GM19468 (cell line): ENCODE measurements around the gene ZBTB20.

Experiments used
- ATAC-seq: cut with Tn5 transposase; IDR thresholded peaks from one replicate; pipeline ENCODE4 v1.9.1; 2021; ENCODE audit warnings: mild to moderate bottlenecking, moderate library complexity, moderate number of reproducible peaks; ENCODE audit not compliant: unreplicated experiment; ENCODE audit errors: extremely low read depth

ZBTB20 gene

DNA sequence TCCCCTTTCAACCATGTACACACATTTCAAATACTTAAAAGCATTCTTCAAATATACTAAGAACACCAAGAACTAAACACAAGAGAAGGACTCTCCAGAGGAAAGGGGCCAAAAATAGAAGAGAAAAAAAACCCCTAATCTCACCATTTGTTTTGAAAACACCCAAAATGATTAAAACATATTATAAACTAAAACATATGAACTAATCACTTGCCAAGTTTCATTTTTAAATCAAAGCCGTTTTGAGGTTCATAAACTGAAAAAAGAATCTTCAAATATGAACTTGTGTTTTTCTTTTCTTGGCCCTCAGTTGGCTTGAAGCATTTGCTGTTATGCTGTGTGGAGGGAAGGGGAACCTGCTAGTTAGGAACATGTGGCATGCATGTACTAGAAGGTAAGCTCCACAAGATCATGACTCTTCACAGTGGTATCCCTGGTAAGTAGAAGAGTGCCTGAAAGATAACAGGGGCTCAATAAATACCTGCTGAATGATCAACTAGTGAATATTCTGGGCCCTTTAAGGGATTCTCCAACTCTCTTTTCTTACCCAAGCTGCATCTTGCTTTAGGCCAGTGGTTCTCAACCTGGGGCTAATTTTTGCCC lies 628.8 kb downstream of the ZBTB20 start:
- ATAC-seq: no peak

DNA sequence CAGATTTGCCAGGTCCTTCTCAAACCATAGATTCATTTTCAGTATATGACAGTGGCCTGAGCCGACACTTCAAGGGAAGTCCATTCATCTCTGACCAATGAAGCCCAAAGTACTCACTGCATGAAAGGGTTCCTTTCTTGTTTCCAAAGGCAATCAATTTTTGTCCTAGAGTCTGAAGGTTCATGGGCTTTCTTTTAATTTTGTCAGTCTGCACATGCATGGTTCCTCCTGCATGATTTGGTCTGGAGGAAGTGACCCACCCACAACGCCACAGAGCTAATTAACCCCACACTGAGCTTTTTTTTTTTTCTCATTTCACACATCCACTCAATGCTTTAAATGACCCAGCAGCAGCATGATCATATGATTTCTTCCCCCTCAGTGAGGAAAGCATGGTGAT lies 636.9 kb downstream of the ZBTB20 start:
- ATAC-seq: no peak

DNA sequence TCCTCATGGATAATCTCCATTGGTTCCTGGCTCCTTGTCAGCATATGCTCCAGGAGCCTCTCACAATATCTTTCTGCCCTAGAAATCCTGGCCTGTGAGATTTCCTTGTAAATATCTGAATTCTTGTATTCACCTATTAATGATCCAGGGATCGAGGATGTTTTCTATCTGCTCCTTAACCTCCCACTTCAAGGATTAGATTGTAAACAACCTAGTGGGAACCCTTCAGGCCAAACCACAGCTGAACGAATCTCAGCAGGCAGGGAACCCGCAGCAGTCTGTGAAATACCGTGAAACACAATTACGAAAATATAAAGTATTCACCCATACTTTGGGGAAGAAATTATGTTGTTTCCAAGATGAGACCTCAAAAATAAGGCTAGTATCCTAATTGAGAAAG lies 637.3 kb downstream of the ZBTB20 start:
- ATAC-seq: no peak

DNA sequence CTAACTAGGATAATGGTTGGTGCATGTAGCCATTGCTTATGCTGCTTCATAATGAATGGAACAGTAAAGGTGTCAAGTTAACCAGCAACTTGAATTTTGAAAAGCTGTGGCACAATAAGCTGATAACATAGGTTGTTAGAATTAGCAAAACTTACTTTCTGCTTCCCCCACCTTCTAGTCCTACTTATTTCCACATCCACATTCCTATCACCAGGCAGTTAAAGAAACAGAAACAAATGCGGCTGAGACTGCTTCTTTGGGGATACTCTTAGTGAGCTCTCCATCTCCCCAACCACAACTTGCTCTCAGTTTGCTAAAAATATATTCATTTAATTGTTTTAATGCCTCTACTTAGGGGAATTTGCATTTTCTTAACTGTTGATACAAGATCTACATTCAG lies 638.1 kb downstream of the ZBTB20 start:
- no peak for ATAC-seq

DNA sequence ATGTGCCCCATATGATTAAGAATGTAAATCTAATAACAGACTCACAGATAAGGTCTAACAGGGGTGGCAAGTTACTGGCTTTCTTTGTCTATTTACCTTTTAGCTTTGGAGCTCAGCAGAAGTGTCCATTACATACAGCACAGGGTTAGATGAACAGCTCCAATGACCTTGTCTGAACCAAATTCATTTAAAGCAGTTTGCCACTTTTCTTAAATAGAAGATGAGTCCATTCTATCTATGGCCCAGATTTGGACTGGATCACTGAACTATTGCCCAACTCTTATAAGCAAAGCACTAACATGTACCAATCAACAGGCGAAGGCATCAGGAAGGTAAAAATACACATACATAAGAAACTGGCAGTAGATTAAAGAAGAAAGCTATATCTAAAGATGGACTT lies 638.9 kb downstream of the ZBTB20 start:
- ATAC-seq: no peak

DNA sequence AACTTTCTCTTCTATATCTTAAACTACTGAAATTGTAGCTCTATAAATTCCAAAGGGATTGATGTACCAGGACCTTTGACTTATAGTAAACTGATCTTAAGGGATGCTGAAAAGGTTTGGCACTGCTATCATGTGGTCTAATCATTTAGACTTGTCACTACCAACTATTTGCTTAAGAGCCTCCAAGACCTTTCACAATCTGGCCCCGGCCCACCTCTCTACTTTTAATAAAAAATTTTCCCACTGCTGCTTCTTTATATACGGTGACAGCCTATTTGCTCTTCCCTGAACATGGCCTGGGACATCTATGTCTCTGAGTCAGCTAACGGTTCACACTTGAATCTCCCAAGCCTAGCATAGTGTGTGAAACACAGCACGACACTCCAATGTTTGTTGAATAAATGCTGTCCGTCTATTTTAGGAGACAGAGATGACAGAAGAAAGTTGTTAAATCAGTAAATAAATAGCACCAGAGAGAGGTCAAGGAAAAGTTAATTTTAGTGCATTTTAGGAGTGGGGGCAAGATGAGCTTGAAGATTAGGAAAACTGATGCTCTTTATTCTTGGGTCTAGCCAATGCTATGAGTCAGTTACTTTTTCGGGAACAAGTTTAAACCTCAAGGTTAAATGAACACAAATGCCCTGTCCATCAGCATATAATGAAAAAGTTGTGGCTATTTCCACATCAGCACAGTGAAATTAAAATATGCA lies 640.3 kb downstream of the ZBTB20 start:
- ATAC-seq: no peak

DNA sequence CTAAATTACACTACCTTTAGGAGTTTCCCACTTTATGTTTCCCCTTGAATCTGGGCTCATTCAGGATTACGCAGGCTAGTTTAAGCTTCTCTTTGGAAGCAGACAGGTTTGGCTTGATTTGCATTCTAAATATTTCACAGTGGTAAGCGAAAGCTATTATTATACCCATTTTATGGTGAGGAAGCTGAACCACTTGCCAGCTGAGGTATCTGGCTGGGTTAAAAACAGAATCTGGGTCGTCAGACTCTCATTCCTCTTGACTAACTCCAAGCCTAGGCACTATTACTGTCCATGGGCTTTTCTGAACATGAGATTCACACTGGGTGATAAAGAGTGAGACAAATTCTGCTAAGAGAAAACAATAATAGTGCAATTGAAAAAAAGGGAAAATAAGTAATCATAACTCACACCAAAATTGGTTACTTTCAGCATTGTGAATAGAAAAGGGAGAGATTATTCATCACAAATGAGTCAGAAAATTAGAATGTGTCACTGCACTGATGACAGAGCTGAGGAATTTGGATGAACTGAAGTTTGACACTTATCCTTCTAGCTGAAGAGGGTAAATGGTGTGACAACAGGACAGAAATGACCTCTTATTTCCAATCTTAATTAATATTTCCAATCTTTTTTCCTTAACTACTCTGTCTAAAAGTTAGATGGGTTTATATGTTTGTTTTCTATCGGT lies 642.0 kb downstream of the ZBTB20 start:
- ATAC-seq: no peak

DNA sequence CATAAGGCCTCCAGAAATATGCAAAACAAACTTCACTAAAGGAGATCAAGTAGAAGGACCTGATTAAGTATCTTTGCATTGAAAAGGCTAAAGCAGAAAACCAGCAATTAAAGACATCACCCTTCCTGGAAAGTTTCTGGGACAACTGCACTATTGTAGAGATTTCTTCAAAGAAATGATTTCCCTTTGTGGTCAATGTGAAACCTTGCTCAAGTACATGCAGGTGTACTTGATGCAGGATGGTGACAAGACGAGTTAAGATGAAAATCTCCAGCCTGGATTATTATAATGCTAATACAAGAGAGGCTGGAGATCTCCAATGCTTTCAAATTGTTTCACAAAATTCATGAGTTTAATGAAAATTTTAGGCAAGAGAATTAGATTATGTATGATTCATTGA lies 644.9 kb downstream of the ZBTB20 start:
- no peak for ATAC-seq

DNA sequence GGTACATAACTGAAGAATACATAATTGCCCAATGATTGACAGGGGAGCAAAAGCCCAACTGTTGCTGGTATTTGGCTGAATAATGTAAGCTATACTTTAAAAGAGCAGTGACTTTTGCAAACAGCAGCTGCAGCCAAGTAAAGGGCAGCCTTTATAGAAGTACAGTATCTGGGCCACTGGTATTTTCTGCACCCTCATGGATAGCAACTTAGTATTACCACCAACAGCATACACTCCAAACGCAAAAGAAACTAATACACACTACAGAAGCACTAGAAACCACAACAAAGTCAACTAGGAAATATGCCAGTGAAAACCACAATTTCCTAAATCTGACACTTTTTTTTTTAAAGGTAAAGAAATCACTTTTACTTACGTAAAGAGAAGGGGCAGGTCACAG lies 647.1 kb downstream of the ZBTB20 start:
- peak; percentile 57 for ATAC-seq

DNA sequence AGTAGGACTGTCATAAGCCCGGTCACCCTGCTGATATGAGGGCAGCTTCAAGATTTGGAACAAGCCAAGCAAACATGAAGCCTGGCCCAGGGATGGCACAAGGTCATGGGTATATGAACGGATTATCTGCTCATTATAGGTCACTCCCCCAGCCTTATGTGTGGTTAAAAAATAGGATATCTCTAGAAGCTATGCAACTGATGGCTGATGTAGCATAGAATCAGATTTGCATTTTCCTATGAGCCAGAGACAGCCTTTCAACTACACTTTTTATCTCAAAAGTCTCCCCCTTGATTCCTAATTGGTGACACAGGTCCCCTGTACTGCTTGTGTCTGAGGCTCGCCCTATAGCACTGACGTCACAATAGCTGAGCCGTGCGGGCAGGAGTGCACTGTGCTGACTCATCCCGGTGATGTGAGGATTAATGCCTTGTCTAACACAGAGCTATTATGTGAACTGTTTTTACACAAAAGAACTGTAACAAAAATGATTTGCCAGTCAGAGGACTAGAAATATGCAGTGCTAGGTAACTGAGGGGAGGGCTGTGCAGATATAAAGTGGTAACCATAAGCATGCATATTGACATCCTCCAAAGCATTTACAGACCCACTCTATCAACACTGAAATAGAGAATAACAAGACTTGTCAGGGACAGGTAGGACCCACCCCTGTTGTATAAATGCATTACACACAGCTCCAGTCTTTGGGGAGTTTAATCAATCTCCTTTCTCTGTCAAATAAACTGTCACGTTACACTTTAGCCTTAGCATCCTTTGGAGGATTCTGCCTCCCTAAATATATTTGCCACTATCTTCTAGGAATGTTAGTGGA lies 648.3 kb downstream of the ZBTB20 start:
- no peak for ATAC-seq

DNA sequence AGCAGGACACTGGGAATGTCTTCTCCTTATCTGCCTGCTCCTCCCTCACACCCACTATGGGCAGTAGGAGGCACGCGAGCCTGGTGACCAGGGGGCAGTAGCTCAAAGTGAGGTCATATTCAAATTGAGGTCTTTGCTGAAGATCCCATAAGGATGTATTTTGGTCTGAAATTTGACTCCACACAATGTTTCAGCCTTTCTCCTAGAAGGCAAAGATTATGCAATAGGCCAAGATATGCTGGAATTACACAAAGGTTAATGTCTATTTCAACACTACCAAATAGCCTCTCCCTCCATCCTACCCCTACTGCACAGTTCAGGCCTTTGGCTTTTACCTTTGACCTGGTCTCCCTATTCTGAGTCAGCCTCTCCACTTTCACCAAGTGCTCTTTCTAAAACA lies 650.2 kb downstream of the ZBTB20 start:
- ATAC-seq: no peak

DNA sequence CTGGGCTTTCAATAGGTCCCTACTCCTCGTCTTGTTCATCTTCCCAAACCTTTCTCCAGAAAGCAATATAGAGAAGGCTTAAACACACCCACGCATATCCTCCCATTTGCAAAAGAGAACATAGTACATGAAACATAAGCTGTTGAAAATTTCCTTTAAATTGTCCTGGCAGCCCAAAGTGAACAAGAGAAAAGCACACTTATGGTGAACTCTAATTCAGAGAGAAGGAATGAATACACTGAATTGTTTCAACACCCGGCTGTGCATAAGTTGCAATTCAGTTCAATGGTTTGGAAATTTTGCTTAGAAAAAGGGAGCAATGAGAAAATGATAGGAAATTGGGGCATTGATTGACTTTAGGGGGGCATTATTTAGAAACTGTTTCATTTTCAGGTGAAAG lies 650.6 kb downstream of the ZBTB20 start:
- no peak for ATAC-seq

DNA sequence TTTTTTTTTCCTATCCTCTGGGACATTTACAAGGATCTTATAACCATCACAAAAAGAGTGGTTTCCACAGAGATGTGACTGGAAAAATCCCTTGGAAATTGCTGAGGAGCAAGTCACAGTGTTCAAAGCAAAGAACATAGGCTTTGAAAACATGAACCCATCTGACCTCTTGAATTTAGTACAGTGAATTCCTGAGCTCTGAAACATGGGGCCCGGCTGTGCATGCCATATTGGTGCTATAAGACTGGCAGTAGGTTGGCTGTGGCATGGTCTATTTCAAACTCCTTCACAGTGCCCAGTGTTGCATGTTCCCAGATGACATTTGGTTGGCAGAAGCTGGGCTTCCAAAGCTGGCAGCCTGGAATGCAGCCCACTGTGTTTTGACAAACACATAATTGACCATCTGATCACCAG lies 651.1 kb downstream of the ZBTB20 start:
- no peak for ATAC-seq

DNA sequence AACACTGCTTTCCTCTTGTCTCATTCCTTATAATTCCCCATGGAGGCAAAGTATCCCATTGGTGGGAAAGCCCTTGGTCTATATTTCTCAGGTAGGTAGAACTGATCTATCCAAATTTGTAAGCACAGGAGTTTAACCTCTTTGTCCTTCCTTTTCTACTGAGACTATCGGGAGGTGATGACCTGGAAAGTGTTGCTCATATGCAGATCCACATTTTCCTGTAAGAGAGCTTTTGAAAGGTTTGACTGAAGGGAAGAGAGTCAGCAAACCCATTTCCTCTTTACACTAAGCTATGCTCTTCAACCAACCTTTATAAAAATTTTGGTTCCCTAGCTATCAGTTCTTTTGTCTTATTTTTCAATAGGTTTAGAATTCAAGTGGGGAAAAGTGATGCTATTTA lies 652.6 kb downstream of the ZBTB20 start:
- ATAC-seq: no peak

DNA sequence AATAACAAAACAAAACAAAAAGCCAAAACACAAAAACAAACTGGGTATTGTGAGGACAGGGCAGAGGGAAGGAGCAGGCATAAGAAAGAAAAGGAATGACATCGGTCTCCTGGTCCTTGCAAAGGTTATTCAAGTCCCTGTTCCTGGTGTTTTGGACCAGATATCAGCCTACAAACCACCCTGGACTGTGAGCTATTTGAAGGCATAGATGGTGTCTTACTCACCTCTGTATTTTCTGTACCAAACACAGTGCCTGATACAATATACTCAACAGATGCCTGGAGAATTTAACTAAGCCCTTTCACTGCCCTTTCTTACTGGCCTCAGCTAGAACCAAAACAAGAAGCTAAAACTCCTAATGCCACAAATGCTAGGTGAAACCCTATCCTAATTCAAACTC lies 656.3 kb downstream of the ZBTB20 start:
- ATAC-seq: no peak

DNA sequence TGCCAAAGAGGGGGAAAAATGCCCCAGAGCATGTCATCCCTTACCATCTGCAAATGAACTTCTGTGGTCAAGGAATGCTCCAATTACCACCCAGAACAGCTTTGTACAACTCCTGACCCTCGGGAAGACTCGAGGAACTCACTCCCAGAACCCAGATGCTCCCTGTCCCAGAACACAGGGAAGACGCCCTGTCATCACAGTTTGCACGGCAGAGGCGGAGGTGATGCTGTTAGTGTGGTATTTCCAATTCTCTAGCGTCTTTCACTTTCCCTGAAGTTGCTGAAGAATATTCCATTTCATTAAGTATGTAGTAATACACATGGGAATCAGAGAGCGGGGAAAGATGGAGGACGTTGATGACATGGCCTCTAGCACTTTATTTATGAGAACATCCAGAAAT lies 659.6 kb downstream of the ZBTB20 start:
- no peak for ATAC-seq

DNA sequence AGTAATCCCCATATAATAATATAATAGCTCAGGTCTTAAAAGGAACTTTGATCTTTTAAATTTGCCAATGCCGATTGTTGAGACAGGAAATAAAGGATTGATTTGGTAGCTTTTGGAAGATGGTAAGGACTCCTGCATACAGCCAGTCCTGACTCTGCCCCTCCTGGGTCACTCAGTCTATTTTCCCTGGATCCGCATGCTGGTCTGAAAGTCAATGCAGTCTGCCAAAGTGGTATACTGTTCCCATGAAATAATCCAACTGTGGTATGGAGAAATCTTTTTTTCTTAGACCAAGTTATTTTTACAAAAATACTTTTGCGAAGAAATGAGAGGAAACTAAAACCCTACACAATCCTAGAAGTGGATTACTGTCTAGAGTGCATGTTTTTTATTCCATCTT lies 662.2 kb downstream of the ZBTB20 start:
- ATAC-seq: no peak

DNA sequence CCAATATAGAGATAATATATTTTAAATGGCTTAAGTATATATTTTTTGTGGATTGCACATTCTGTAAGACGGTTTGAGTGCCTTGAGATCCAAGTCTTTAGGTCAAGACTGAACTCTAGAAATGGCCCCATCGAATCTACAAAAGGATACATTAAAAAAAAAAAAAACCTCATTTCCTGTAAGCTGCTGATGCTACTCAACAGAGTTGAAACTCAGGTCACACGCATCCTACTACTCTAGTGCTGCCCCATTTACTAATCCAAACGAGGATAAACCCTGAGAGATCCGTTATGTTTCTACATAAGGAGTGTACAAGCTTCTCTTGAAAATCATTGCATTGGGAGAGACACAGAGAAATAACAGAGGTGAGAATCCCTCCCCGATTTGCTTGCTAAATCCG lies 666.0 kb downstream of the ZBTB20 start:
- no peak for ATAC-seq

DNA sequence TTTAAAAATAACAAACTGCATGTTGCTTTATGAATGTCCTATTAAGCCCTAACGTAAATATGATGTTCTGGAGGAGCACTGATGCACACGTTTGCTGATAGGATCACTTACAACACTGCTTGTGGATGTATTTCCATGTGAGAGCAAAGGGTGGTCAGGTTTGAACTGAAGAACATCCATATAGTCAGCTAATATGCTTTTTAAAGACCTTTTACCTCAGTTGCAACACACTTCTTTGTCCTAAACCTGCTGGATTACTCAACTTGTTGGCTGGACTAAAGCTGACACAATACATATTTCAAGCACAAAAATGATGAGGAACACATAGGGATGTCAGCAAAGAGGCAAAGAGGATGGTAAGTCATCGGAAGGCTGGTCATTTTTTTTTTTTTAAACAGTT lies 666.6 kb downstream of the ZBTB20 start:
- no peak for ATAC-seq

DNA sequence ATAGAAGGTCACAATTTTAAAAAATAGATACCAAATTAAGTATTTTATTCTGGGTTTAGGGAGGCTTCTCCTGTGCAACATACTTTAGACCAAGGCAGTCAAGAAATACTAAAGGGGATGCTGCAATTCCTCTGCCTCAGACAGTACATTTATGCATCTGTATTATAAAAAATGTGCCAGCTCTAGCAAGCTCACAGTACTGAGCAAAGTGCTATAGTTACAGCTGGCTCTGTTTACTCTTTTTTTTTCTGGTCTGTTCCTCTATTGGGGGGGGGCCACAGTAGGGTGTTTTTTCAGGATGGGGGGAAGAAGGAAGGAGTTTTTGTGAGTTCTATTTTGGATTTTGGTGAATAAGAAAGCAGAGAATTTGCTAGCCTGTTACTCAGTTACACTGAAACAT lies 668.3 kb downstream of the ZBTB20 start:
- ATAC-seq: no peak

DNA sequence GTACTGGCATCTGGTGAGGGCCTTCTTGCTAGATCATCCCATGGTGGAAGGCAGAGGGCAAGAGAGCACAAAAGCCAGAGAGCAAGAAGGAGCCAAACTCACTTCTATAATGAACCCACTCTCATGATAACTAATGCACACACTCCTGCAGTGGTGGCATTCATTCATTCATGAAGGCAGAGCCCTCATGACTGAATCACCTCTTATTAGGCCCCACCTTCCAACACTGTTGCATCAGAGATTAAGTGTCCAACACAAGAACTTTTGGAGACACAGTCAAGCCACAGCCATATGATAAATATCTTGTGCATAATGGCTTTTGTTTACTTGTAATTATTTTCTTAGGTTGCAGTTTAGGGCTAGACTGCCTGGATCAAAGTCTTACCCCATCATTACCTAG lies 670.6 kb downstream of the ZBTB20 start:
- ATAC-seq: no peak
